HG03175 (cell line): ENCODE measurements around the gene CSGALNACT2.

Experiments used
- ATAC-seq: cut with Tn5 transposase; IDR thresholded peaks from one replicate; pipeline ENCODE4 v1.9.1; 2021; ENCODE audit warnings: mild to moderate bottlenecking, moderate library complexity; ENCODE audit not compliant: unreplicated experiment

Gene CSGALNACT2

DNA sequence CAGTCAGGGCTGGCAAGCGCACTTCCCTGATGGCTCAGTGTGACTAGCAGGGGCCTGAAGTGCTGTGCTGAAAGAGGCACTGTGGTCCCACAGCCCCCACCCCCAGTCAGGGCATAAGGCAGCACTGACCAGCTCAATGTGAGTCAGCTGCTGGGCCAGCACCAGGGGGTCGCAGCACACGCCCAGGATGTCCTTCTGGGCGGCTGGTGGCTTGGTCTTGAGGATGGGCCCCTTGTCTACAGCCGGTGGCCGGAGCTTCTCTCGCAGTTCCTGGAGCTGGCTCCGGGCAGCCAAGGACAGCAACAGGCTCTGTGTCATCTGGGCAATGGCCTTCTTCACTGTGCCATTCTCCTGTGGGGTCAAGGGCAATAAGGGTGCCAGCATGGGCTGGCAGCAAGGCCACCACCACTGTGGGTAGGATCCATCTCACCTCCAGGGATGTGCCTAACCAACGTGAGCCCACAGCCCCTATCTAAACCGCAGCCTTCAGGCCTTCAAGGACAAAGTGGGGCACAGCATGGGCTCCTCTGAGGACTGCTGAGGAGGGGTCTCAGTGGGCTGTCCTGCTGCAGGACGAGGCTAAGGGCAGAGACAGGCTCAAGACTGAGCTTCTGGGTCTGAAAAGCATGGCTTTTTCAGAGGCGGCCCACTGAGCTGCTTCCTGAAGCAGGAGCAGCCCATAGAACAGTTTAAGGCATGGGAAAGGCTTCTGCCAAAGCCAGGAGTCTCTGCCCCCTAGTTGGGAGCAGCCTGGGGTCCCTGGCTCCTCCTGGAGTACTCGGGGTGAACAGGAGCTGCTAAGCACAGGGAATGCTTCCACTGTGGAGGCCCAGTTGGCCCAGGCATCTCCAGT, 62.5 kb downstream of the CSGALNACT2 start:
- no peak for ATAC-seq

GRCh38 chr10:43201545-43202131, 63.4 kb downstream of the CSGALNACT2 start:
- ATAC-seq, result no peak

GRCh38 chr10:43202224-43202656, 64.0 kb downstream of the CSGALNACT2 start:
- peak; percentile 68 for ATAC-seq

GRCh38 chr10:43202657-43203447, 64.6 kb downstream of the CSGALNACT2 start:
- no peak for ATAC-seq

DNA sequence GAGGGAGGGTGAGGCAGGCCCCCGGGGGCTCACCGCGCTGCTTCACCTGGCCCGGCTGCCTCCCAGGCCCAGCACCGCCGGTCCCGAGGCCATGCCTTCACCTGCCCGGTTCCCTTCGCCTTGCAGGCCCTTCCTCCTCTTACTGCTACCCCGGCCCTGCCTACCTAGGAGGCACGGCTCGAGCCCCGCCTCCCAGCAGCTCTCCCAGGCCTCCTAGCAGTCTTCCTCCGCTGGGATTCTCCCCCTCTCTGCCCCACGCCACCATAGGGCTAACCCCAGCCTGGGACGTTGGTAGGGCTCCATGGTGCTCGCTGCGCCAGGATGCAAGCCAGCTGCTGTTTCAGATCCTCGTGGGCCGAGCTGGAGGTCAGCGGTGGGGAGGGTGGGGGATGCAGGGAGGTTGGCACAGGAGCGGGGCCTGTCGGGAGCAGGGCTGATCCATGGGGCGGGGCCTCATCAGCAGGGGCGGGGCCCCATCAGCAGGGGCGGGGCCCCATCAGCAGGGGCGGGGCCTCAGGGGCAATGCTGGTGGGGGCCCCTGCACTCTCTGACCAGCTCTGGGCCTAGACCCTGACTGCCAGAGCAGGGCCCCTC, 65.3 kb downstream of the CSGALNACT2 start:
- ATAC-seq, result no peak

DNA sequence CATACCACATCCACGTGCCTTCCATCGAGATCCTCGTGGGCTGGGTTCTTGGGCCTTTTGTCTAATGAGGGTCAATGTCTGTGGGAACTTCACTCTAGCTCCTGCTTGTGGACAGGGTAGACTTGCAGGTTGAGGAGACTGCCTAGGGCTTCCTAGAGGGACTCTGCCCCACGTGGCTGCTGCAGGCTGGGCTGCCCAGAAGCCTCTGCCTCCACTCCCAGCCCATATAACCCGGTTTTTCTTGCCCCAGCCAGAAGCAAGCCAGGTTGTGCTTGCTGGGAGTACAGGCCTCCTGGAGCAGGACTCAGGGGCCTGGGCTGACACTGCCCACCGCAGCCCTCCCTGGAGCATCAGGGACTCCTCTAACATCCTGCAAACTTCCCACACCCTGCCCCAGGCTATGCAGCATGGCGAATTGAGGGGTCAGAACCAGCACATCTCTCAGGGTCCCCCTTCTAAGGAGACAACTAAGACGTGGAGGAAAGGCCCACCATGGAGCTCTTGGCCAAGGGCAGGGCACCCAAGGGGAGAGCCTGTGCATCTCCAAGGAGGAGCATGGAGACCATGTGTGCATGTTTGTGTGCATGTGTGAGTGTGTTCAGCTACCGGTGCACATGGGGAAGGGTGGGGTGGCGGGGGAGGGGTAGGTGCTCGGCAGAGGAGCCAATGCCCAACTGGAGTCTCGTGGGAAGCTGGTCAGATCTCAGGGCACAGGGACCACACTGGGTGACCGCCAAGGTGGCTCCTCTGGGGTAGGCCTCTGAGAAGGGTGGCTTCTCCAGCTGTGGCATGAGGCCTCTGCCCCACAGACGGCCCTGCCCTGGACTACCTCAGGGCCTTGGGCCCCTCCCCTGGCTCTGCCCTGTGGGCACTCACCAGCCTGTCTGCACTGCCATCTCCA, 66.0 kb downstream of the CSGALNACT2 start:
- peak; percentile 3 for ATAC-seq

DNA sequence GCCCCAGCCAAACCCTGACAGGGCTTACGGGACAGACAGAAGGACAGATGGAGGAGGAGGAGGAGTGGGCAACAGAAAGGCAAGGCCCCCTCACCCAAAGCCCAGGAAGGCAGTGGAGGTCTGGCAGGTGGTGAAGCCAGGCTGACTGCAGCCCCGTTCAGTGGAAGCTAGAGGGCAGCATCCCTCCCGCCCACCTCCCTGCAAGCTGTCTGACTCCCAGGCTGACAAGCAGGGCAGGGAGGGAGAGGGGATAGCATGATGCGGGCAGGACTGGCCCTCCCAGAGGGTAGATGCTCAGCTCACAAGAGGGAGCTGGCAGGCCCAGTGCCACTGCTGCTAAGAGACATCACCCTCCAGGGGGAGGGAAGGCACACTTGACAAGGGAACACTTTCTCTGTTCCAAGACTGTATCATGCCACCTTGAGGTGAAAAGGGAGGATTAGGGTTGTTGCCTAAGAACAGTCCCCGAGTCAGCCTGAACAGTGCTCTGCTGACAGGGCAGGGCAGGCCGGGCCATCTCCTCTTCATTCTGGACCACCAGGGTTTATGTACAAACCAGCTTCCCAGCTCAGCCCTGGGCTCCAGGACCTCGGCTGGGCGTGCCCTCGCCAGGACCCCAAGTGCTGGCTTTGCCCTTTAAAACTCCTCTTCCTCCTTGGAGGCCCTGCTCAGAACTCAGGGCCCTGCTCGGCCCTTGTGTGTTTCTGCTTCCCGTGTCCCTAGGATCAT, 66.9 kb downstream of the CSGALNACT2 start:
- ATAC-seq, result peak; percentile 62

- no peak for ATAC-seq
Measured at GRCh38 chr10:43205681-43206390, 67.6 kb downstream of the CSGALNACT2 start.

DNA sequence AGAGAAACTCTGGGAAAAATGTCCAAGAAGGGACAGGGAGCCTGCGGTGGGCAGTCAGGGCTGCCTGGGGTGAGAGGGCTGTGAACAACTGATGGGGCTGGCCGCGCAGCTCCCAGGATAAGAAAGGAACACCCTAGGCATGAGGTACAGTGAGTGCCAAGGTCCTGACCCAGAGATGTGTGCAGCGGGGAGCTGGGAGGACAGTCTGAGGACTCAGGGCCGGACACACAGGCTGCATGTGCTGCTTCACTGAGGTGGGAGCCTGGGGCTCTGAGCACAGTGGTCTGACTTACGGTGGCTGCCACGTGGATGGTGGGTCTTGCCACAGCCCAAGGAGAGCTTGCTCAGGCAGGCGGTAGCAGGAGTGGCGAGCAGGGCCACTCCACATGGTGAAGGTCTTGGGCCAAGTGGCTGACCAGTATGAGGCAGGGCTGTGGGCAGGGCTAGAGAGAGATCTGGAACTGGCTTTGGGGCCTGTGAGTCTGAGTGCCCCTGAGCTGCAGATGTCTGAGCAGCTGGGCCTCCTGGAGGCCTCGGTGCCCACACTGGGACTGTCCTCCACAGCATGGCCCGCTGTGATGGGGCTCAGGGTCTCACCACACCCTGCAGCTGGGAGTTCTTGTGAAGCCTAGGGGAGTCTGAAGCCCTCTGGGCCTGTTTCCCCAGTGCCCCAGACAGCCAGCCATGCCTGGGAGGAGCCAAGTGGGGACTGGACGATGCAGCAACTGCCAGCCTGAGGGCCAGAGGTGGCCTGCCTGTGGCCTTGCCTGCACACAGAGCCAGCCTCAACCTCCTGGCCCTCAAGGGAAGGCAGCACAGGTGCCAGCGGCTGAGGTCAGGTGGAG, 68.4 kb downstream of the CSGALNACT2 start:
- no peak for ATAC-seq

GRCh38 chr10:43208147-43209073, 70.2 kb downstream of the CSGALNACT2 start:
- ATAC-seq, result no peak

DNA sequence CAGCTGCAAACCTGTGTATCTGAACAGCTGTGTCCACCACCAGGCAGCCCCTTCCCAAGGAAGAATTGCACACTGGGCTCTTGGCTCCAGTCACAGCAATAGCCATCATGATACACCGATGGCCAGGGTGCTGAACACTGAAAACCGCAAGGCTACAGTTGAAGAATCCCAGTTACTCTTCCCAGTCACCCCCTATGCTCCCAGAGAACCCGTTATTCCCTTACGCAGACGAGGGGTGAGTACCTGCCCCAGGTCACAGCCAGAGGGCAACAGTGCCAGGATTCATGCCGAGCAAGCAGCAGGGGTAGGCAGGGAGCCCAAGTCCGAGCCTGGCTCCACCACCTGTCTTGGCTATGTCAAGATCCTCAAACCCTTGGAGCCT, 70.8 kb downstream of the CSGALNACT2 start:
- ATAC-seq, result no peak

- no peak for ATAC-seq
Measured at GRCh38 chr10:43209651-43210141, 71.5 kb downstream of the CSGALNACT2 start.

DNA sequence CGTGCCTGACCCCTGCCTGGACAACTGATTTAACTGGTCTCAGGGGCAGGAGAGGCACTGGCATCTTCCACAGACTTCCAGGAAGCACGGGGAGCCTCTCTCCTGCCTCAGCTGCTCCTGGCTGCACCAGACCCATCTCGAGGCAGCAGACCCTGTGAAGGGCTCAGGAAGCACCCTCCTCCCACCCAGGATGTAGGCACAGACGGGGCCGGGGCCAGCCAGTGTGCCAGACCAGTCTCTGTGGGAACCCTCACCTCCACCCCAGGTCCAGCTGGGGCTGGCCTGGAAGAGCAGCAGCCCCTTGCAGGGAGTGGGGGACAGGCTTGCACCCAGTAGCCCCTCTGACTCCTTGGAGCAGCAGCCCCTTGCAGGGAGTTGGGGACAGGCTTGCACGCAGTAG, 72.3 kb downstream of the CSGALNACT2 start:
- ATAC-seq, result no peak

DNA sequence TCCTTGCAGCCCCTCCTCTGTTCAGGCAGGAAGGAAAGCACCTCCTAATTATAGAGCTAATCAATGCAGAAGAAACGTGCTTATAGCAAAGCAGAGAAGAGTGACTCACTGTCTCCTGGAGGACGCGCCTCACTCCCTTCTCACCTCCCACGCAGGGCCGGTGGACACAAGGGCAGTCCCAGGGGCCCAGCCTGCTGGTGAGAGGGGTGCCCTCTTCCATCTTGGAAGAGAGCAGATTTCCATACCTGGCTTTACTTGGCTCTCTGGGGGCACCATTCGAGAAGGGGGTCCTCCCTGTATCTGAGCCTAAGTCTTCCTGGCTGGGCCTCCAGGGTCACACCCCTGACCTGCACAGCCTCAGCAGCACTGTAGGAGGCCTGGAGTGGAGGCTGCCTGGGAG, 72.8 kb downstream of the CSGALNACT2 start:
- ATAC-seq, result no peak

- ATAC-seq, result no peak
Measured at GRCh38 chr10:43211431-43212042, 73.3 kb downstream of the CSGALNACT2 start.

DNA sequence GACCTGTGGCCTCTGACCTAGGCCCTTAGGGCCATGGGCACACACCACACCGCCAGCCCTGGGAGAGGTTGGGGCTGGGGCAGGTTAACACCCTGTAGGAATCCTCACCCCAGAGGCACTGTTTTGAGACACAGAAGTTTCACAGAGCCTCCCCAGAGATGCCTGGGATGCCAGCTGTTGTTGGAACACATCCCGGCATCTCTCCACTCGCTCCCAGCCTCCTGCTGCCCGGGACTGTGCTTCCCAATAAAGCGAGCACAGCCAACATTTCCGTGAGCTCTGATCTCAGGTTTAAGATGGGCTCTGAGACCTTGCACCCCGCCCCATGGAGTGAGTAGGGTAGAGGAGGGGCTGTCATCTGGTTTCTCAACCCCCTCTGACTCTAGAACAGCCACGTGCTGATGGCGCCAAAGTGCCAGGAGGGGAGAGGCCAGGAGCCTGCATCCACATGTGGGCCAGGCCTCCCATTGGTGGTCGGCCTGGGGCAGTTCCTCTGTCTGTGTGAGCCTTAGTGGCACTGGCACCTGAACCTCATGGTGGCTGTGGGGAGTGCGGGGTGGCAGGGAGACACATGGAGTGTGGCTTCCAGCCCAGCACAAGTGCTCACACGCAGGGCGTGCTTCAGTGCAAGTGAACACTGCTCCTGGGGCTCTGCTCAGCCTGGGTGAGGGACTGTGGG, 73.9 kb downstream of the CSGALNACT2 start:
- ATAC-seq, result no peak
